CD8-positive, alpha-beta memory T cell (primary cell): ENCODE measurements around the gene DNASE1L1. TPM values are rescaled to one million over a fixed set of nuclear protein-coding genes. Genes with fewer than 3 reads are reported as not detected.
"Not testable (repeated sequence)": the region's sequence is repeated elsewhere in the genome, so short reads cannot be mapped to it uniquely, and the experiment has no call there.

Source experiments
- CTCF ChIA-PET: fragments of 350-600 bp; sonication (Branson Sonifier 250); formaldehyde crosslinking; loops from one replicate; lab custom pipeline; 2021; ENCODE audit warnings: antibody characterized with exemption; lab: Charles Lee
- POLR2A ChIA-PET: fragments of 350-600 bp; sonication (Branson Sonifier 250); formaldehyde crosslinking; loops from one replicate; lab custom pipeline; 2021; ENCODE audit warnings: antibody characterized with exemption; lab: Charles Lee
- DNase-seq, 5 donors: peaks; one replicate each; pipeline versions ENCODE4 v3.0.0 to v3.0.0-alpha.2; 2020 to 2022; ENCODE audit warnings: mixed read lengths in 1 of 5
- H3K27ac ChIP-seq: one replicate; pipeline ENCODE4 v1.7.0; 2013; ENCODE audit warnings: low read depth, mild to moderate bottlenecking, low read length, moderate library complexity
- H3K27me3 ChIP-seq: 2 replicates; pipeline ENCODE4 v1.7.0; 2013; ENCODE audit warnings: low read length, mild to moderate bottlenecking; ENCODE audit not compliant: insufficient read depth, poor library complexity, severe bottlenecking
- H3K36me3 ChIP-seq: 2 replicates; pipeline ENCODE4 v1.7.0; 2013; ENCODE audit warnings: mild to moderate bottlenecking, low read length, moderate library complexity; ENCODE audit not compliant: insufficient read depth
- H3K4me1 ChIP-seq: 2 replicates; pipeline ENCODE4 v1.7.0; 2013; ENCODE audit warnings: mild to moderate bottlenecking, low read length, moderate library complexity; ENCODE audit not compliant: insufficient read depth
- H3K4me3 ChIP-seq: 2 replicates; pipeline ENCODE4 v1.7.0; 2013; ENCODE audit warnings: mild to moderate bottlenecking, low read length
- H3K9me3 ChIP-seq: 2 replicates; pipeline ENCODE4 v1.7.0; 2013; ENCODE audit warnings: mild to moderate bottlenecking, low read length
- H3K27ac Mint-ChIP-seq, 8 donors: one replicate each; pipeline ENCODE4 v1.8.0; 2020 to 2021; ENCODE audit warnings: mixed read lengths in 8 of 8, mild to moderate bottlenecking in 6 of 8, inconsistent platforms in 3 of 8, moderate library complexity in 3 of 8
- H3K27me3 Mint-ChIP-seq, 2 donors: one replicate each; pipeline ENCODE4 v1.8.0; 2020 to 2021; ENCODE audit warnings: mixed read lengths in 2 of 2, mild to moderate bottlenecking in 1 of 2, moderate library complexity in 1 of 2
- H3K36me3 Mint-ChIP-seq, 3 donors: one replicate each; pipeline ENCODE4 v1.8.0; 2020 to 2021; ENCODE audit warnings: mixed read lengths in 3 of 3, inconsistent platforms in 1 of 3, mild to moderate bottlenecking in 1 of 3
- H3K4me1 Mint-ChIP-seq, 3 donors: one replicate each; pipeline ENCODE4 v1.8.0; 2020 to 2021; ENCODE audit warnings: mixed read lengths in 3 of 3, inconsistent platforms in 1 of 3, mild to moderate bottlenecking in 1 of 3
- H3K4me3 Mint-ChIP-seq, 7 donors: one replicate each; pipeline ENCODE4 v1.8.0; 2020 to 2021; ENCODE audit warnings: mixed read lengths in 7 of 7, mild to moderate bottlenecking in 6 of 7, moderate library complexity in 4 of 7, inconsistent platforms in 2 of 7
- H3K9me3 Mint-ChIP-seq, 5 donors: one replicate each; pipeline ENCODE4 v1.8.0; 2020 to 2022; ENCODE audit warnings: mixed read lengths in 5 of 5, mild to moderate bottlenecking in 3 of 5, moderate library complexity in 2 of 5, inconsistent platforms in 1 of 5
- polyA plus RNA-seq: library from polyadenylated mRNA; unstranded; fragments of 300-500 nt; fragmentation: Illumina TruSeq; gene quantifications from one replicate; pipeline ENCODE4 v1.2.3, GENCODE V29; 2021
- total RNA-seq, 2 experiments: library from RNA; stranded (reverse); gene quantifications; one replicate each; pipeline ENCODE4 v1.2.3, GENCODE V29; 2021

The DNASE1L1 gene
- total and polyA plus RNA-seq, 3 experiments from 2014 or later = 9.8 to 19.1 (median 10.1) TPM

DNA sequence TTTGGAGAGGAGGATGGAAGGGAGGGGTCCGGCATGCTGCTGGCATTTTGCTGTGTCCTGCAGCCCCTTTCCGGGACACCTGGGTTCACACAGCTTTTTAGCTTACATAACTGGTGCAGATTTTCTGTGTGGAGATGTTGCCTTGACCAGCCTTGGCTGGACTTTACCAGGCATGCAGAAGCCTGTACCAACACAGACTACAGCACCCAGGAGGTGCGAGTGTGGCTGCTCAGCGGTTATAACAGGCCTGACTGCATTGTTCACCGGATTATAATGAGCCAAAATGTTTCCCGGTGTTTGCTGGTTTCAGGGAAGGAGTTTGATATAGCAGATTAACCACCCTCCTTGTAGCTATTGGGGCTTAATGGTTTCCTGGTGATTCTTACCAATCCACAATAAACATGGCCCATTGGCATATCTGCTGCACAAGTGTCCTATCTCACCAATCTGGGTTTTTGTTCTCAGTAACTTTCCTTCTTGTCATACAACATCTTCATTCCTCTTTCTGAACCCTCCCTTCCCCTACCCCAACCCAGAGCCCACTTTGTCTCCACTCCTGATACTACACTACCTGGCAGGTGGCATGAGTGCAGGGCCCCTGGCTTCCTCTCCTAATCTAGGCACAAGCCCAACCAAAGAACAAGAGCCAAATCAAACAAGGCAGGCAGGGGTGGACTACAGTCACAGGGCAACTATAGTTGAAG, 7.0 kb downstream of the DNASE1L1 start:
- no peak overlapping the region for H3K27ac ChIP-seq

DNA sequence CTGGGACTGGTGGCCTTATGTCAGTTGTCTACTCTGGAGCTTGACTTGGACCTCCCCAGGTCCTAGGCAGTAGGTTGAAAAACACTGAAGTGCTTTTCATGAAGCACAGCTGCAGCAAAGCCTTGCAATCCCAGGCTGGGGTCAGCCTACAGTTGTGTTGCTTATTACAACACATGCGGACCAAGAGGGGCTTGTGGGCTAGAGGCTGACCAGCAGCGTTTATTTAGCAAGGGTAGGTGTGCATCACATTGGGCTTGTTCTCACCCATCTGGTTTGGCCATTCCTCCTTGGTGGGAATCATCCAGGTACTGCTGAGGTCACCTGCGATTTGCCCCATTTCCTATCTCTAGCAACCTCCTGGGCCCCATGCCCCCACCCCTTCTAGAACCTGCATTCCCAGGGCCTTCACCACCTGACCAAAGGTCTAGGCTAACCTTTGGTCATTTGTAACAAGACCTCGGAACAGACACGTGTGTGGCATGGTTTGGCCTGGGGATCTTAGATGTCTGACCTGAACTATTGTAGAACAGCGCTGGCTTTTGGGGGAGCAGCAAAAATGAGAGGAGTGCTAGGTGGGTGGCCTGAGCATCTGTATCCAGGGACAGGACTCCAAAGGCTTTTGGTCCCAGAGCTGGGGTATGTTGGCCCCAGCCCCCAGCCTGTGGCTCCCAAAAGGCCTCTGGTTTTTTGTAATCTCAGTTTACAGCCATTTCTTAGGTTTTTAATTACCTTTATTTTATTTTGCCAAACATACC, 7.8 kb downstream of the DNASE1L1 start:
- POLR2A ChIA-PET = interaction anchor here (1.5 to 1.7 kb wide), 2 partner anchors 10 to 27 kb away, joined by 3 to 4 read pairs; partner anchors contain the start of genes ATP6AP1 and TAFAZZIN

More for the DNA sequence above, 7.0 kb downstream of the DNASE1L1 start:
- no peaks in the 10 kb centered on the region for H3K9me3 ChIP-seq
- Mint-ChIP-seq H3K27me3 (peaks cover 0 to 25% of the 10 kb centered on the region in 2 donors), H3K27ac (peak overlapping the region in 5 of 8 donors; percentile 12 to 92 (median 60)), H3K4me1 (peaks cover 17 to 31% (median 21%) of the 10 kb centered on the region in 3 donors), H3K4me3 (peak overlapping the region in 1 of 7 donors; percentile 19), H3K9me3 (no peaks in the 10 kb centered on the region), H3K36me3 (peaks cover 11 to 44% (median 11%) of the 10 kb centered on the region in 3 donors)
- H3K36me3 ChIP-seq = peaks cover 22% of the 10 kb centered on the region
- DNase-seq = no peak
- POLR2A ChIA-PET = no interaction called here
- peaks cover 14% of the 10 kb centered on the region for H3K4me1 ChIP-seq
- no peak overlapping the region for H3K4me3 ChIP-seq
- no peaks in the 10 kb centered on the region for H3K27me3 ChIP-seq
- CTCF ChIA-PET = no interaction called here

DNA sequence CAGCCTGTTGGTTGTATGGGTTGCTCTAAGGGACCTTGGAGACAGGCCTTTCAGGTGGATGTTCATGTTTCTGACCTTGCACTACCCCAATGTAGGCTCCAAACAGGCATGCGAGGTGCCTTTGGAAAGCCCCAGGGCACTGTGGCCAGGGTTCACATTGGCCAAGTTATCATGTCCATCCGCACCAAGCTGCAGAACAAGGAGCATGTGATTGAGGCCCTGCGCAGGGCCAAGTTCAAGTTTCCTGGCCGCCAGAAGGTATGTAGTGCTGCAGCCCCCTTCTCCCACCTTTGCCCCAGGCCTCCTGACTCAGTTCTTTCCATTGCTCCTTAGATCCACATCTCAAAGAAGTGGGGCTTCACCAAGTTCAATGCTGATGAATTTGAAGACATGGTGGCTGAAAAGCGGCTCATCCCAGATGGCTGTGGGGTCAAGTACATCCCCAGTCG, 8.7 kb downstream of the DNASE1L1 start:
- H3K4me3 ChIP-seq, H3K27me3 ChIP-seq, H3K9me3 Mint-ChIP-seq, H3K27ac ChIP-seq, DNase-seq, H3K9me3 ChIP-seq: not testable (repeated sequence)
- POLR2A ChIA-PET = interaction anchor here (1.5 to 2.9 kb wide), 5 partner anchors 9 to 90 kb away, joined by 3 to 20 read pairs (median 7); partner anchors contain the start of genes ATP6AP1, DNASE1L1, LAGE3 and SLC10A3
- Mint-ChIP-seq H3K4me1 (peaks cover 19 to 33% (median 23%) of the 10 kb centered on the region in 3 donors), H3K27ac (peak overlapping the region in 6 of 8 donors; percentile 47 to 100 (median 98)), H3K4me3 (peak overlapping the region in 5 of 7 donors; percentile 51 to 98 (median 96)), H3K36me3 (peaks cover 11 to 44% (median 11%) of the 10 kb centered on the region in 3 donors), H3K27me3 (peaks cover 0 to 25% of the 10 kb centered on the region in 2 donors)
- CTCF ChIA-PET = interaction anchor here (0.8 to 0.9 kb wide), 2 partner anchors 9 to 12 kb away, joined by 3 read pairs; no protein-coding TSS in a partner anchor
- H3K36me3 ChIP-seq = peaks cover 22% of the 10 kb centered on the region
- H3K4me1 ChIP-seq = peaks cover 14% of the 10 kb centered on the region

More for the DNA sequence above, 7.8 kb downstream of the DNASE1L1 start:
- H3K4me3 Mint-ChIP-seq = peak overlapping the region in 3 of 7 donors; percentile 51 to 54 (median 52)
- Histone ChIP-seq H3K9me3 (no peaks in the 10 kb centered on the region), H3K27ac (no peak overlapping the region), H3K27me3 (no peaks in the 10 kb centered on the region), H3K4me3 (no peak overlapping the region), H3K36me3 (peaks cover 22% of the 10 kb centered on the region), H3K4me1 (peaks cover 14% of the 10 kb centered on the region)
- peak overlapping the region in 7 of 8 donors; percentile 24 to 100 (median 76) for H3K27ac Mint-ChIP-seq
- H3K4me1 Mint-ChIP-seq = peaks cover 19 to 33% (median 23%) of the 10 kb centered on the region in 3 donors
- H3K9me3 Mint-ChIP-seq = no peaks in the 10 kb centered on the region
- H3K36me3 Mint-ChIP-seq = peaks cover 11 to 44% (median 11%) of the 10 kb centered on the region in 3 donors
- peak in 1 of 5 donors; percentile 15 for DNase-seq
- CTCF ChIA-PET = no interaction called here
- peaks cover 0 to 25% of the 10 kb centered on the region in 2 donors for H3K27me3 Mint-ChIP-seq

DNA sequence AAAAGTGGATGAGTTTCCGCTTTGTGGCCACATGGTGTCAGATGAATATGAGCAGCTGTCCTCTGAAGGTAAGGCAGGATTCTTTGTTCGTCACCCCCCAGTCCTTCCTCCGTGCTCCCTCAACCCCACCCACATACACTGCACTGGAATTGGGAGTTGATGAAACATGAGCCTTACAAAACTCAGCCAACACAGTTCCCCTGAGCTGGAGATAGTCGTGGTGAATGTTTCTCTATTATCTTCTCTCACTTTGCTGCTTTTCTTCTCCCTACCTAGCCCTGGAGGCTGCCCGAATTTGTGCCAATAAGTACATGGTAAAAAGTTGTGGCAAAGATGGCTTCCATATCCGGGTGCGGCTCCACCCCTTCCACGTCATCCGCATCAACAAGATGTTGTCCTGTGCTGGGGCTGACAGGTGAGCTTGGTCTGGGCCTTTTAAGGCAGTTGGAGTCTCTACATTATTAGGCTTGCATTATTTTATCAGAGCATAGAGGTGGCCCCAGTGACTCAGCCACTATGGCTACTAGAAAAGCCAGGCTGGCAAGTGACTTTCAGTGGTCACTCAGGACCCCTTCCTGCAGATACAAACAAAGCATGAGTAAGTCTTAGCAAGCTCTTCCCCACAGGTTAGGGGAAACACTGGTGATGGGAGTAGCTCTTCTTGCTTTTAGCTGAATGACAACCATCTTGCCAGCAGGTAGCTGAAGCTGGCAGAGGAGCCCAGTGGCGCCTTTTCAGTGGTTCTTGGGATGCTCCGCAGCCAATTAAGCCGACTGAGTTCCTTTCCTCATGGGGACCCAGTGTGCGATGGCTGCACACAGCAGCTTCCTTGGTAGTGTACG, 9.3 kb downstream of the DNASE1L1 start:
- DNase-seq = peak in 2 of 5 donors; percentile 40 to 59
- Mint-ChIP-seq H3K27ac (peak overlapping the region; percentile 92 to 100 (median 99)), H3K4me1 (peaks cover 19 to 33% (median 23%) of the 10 kb centered on the region in 3 donors), H3K27me3 (peaks cover 0 to 21% of the 10 kb centered on the region in 2 donors), H3K36me3 (peaks cover 11 to 44% (median 11%) of the 10 kb centered on the region in 3 donors), H3K9me3 (no peaks in the 10 kb centered on the region), H3K4me3 (peak overlapping the region; percentile 90 to 99 (median 97))
- no peaks in the 10 kb centered on the region for H3K27me3 ChIP-seq
- ChIA-PET POLR2A (interaction anchor here (1.5 to 2.9 kb wide), 7 partner anchors 10 to 144 kb away, joined by 3 to 20 read pairs (median 7); partner anchors contain the start of genes ATP6AP1, DNASE1L1, LAGE3 and SLC10A3), CTCF (interaction anchor here (0.7 to 2.8 kb wide), 6 partner anchors 10 to 91 kb away, joined by 3 to 10 read pairs (median 4); partner anchors contain the start of gene SLC10A3)
- H3K27ac ChIP-seq = peak overlapping the region; percentile 98
- peak overlapping the region; percentile 89 for H3K4me3 ChIP-seq
- peaks cover 14% of the 10 kb centered on the region for H3K4me1 ChIP-seq
- H3K36me3 ChIP-seq = peaks cover 22% of the 10 kb centered on the region
- no peaks in the 10 kb centered on the region for H3K9me3 ChIP-seq

DNA sequence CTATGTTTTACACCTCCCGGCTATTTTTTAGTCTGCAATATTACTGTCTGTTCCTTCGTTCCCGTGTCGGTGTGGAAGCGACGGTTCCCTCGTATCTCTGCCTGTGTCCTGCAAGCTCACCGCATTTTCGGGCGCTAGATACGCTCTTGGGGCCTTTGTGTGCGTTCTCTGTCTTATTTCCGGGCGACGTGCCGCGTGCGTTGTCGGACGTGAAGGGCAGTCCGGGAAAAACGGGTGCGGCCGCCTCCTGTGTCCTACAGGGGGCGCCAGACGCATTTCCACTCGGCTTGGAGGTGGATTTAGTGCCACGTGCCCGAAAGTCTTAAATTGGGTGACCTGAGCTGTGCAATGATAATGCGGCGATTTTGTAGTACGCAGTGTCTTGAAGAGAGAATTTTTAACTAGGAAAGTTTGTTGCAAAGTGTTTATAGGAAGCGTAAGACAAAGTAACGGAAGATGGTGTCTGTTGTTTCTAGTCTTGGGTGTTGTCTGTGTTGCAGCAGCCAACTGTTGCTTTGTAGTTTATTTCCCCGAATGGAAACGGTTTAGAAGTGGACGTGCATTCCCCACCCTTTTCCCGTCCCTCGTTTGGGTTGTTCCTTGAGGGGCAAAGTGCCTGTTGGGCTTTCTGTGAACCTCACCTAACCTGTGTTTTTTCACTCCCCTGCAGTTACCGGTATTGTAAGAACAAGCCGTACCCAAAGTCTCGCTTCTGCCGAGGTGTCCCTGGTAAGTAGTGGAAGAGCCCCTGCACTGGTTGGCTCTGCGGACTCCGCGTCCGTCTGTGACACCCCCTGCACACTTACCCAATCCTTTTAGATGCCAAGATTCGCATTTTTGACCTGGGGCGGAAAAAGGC, 10.2 kb downstream of the DNASE1L1 start:
- Mint-ChIP-seq H3K4me3 (peak overlapping the region; percentile 90 to 99 (median 97)), H3K4me1 (peaks cover 19 to 33% (median 23%) of the 10 kb centered on the region in 3 donors), H3K36me3 (peaks cover 11 to 44% (median 11%) of the 10 kb centered on the region in 3 donors), H3K9me3 (no peaks in the 10 kb centered on the region), H3K27ac (peak overlapping the region; percentile 92 to 100 (median 99)), H3K27me3 (peaks cover 0 to 20% of the 10 kb centered on the region in 2 donors)
- Histone ChIP-seq H3K9me3 (no peaks in the 10 kb centered on the region), H3K27ac (peak overlapping the region; percentile 98), H3K4me3 (peak overlapping the region; percentile 89), H3K4me1 (peaks cover 14% of the 10 kb centered on the region), H3K27me3 (no peaks in the 10 kb centered on the region), H3K36me3 (peaks cover 22% of the 10 kb centered on the region)
- ChIA-PET CTCF (interaction anchor here (0.7 to 2.8 kb wide), 14 partner anchors 9 to 139 kb away, joined by 3 to 12 read pairs (median 4); partner anchors contain the start of genes ATP6AP1, FAM3A, SLC10A3 and TAFAZZIN), POLR2A (interaction anchor here (0.6 to 2.9 kb wide), 14 partner anchors 11 to 428 kb away, joined by 3 to 20 read pairs (median 6); partner anchors contain the start of genes DNASE1L1, FLNA, HCFC1 and IKBKG)
- DNase-seq = peak; percentile 67 to 88 (median 77)

DNA sequence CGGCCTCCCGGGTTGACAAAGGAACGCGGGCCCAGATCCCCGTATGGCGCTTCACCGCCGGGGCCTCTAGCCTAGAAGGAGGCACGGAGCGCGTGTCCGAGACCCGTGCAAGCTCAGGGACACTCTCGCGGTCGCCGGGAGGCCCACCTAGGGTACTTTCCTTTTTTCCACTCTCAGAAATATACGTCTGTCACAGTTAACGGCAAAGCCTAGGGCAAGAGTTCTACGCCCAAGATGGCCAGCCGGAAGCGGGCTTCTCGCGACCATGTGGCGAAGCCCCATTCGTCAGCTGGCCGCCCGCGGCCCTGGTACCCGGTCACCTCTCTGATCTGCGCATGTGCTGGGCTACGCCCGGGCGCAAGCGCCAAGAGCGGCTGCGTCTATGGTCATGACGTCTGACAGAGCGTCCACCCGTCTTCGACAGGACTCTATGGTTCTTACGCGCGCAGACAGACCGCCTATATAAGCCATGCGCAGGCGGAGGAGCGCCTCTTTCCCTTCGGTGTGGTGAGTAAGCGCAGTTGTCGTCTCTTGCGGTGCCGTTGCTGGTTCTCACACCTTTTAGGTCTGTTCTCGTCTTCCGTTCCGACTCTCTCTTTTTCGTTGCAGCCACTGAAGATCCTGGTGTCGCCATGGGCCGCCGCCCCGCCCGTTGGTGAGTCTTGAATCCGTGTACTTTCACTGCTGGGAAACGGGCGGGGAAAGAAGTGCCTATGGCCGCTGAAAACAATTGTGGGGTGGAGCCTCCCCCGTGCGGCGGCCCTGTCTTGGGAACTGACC, 11.0 kb downstream of the DNASE1L1 start, which contains the start of gene RPL10:
RPL10 (plus strand) TSS at position 490 of the 780 bp plus-strand sequence; CDS start at position 633, 143 bp downstream.
- Mint-ChIP-seq H3K4me3 (peak within 1 kb of the TSS; percentile 90 to 99 (median 97)), H3K36me3 (peaks cover 11 to 41% (median 11%) of the 10 kb centered on the region in 3 donors), H3K27ac (peak within 1 kb of the TSS; percentile 92 to 100 (median 99)), H3K27me3 (peaks cover 0 to 15% of the 10 kb centered on the region in 2 donors), H3K9me3 (no peaks in the 10 kb centered on the region), H3K4me1 (peaks cover 19 to 33% (median 23%) of the 10 kb centered on the region in 3 donors)
- peak; percentile 75 to 96 (median 88) for DNase-seq
- peaks cover 14% of the 10 kb centered on the region for H3K4me1 ChIP-seq
- H3K36me3 ChIP-seq = peaks cover 22% of the 10 kb centered on the region
- ChIA-PET CTCF (interaction anchor here (0.9 to 2.8 kb wide), 14 partner anchors 10 to 262 kb away, joined by 3 to 12 read pairs (median 4); partner anchors contain the start of genes ATP6AP1, SLC10A3 and TAFAZZIN), POLR2A (interaction anchor here (0.6 to 2.9 kb wide), 16 partner anchors 12 to 427 kb away, joined by 3 to 20 read pairs (median 6); partner anchors contain the start of genes DNASE1L1, FAM3A, FLNA and HCFC1)
- H3K27ac ChIP-seq = peak within 1 kb of the TSS; percentile 98
- no peaks in the 10 kb centered on the region for H3K27me3 ChIP-seq
- peak within 1 kb of the TSS; percentile 89 for H3K4me3 ChIP-seq
- no peaks in the 10 kb centered on the region for H3K9me3 ChIP-seq
